WERI-Rb-1 (cell line): ENCODE results near the gene UBAC1.

Experiments
- DNase-seq: peaks from one replicate; pipeline ENCODE4 v3.0.0-alpha.2; 2020
- H3K27ac ChIP-seq: fragments of 250-450 bp; sonication (Bioruptor Pico); 2 replicates; pipeline ENCODE4 v1.5.1; 2020; ENCODE audit warnings: mild to moderate bottlenecking, moderate library complexity
- H3K27me3 ChIP-seq: fragments of 250-450 bp; sonication (Bioruptor Pico); 2 replicates; pipeline ENCODE4 v1.5.1; 2021; ENCODE audit warnings: mild to moderate bottlenecking, low read depth, moderate library complexity; ENCODE audit not compliant: insufficient read depth, severe bottlenecking
- H3K36me3 ChIP-seq: fragments of 250-450 bp; sonication (Bioruptor Pico); 2 replicates; pipeline ENCODE4 v1.5.1; 2020; ENCODE audit warnings: mild to moderate bottlenecking, moderate library complexity
- H3K4me3 ChIP-seq: 2 replicates; pipeline ENCODE4 v1.5.1; 2011; ENCODE audit warnings: low read depth, mild to moderate bottlenecking, control low read depth, low read length
- H3K9me3 ChIP-seq: fragments of 250-450 bp; sonication (Bioruptor Pico); 2 replicates; pipeline ENCODE4 v1.5.1; 2021; ENCODE audit warnings: mild to moderate bottlenecking, moderate library complexity; ENCODE audit not compliant: severe bottlenecking
- TF ChIP-seq, protein P1 (sequence below): IDR thresholded peaks from 2 replicates; pipeline ENCODE4 v1.5.1; 2011; ENCODE audit warnings: low read depth, mild to moderate bottlenecking, control low read depth, inconsistent platforms, low read length

The UBAC1 gene

DNA sequence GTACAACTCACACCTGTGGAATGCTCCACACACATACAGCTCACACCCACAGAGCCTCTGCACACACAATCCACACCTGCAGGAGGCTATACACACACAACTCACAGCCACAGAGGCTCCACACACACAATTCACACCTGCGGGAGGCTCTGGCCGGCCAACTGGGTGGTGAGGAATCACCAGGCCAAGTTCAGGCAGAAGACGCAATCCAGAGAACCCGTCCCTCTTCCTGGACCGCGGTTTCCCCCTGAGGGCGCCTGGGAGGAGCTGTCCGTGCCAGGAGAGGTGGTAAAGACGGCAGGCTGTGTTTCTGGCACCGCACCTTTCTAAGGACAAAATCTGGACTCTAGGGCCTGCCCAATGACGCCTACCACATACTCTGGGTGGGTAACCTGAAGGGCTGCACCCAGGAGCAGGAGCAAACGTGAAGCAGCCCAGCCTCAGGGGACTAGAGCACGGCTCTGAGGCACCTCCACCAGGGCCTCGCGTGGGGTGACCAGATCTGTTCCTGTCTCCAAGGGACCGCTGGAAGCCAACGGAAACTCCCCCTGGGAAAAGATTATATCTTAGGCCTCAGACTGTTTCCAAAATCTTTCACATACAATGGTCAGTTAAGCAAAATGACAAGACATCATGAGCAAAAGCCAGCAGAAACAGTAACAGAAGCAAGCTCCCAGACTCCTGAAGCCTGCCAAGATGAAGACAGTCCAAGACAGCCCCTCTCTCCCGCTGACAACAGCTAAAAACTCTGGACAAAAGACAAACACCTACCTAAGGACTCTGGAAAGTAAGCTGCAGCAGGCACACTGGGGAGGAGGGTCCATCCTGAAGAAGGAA is 70.8 kb downstream of the UBAC1 start:
- H3K27ac ChIP-seq = peak overlapping the region; percentile 34; the same call in 1 of the 2 replicates
- DNase-seq = no peak
- TF ChIP-seq, protein P1, sequence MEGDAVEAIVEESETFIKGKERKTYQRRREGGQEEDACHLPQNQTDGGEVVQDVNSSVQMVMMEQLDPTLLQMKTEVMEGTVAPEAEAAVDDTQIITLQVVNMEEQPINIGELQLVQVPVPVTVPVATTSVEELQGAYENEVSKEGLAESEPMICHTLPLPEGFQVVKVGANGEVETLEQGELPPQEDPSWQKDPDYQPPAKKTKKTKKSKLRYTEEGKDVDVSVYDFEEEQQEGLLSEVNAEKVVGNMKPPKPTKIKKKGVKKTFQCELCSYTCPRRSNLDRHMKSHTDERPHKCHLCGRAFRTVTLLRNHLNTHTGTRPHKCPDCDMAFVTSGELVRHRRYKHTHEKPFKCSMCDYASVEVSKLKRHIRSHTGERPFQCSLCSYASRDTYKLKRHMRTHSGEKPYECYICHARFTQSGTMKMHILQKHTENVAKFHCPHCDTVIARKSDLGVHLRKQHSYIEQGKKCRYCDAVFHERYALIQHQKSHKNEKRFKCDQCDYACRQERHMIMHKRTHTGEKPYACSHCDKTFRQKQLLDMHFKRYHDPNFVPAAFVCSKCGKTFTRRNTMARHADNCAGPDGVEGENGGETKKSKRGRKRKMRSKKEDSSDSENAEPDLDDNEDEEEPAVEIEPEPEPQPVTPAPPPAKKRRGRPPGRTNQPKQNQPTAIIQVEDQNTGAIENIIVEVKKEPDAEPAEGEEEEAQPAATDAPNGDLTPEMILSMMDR = no peak

DNA sequence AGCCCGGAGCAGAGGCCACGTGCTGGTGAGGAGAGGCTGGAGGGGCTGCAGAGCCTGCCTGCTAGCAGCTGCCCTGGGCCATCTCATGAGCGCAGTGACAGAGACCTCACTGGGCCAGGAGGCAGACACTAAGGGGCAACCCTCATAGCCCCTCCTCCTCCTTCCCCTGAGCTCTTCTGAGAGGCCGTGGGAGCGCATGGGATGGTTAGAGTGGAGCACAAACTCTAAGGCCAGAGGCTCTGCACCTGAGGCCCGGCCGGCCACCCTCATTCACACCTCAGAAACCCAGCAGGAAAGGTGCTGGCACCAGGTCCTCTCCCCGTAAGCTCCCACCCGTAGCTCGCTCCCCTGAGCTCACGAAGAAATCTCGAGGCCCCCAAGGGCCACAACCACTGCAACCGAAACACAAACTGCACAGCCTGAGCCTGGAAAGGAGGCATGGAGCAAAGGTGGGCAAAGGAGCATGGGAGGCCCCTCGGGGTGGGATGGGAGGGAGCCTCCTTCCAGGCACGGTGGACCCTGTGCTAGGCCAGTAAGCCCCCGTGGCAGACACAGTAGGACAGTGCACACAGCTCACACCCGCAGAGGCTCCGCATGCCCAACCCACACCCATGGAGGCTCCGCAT is 71.5 kb downstream of the UBAC1 start:
- TF ChIP-seq, protein P1 = no peak
- peak; percentile 35 for DNase-seq
- Histone ChIP-seq H3K9me3 (no peaks in the 10 kb centered on the region), H3K36me3 (peaks cover 18% of the 10 kb centered on the region), H3K27me3 (no peaks in the 10 kb centered on the region), H3K27ac (peak overlapping the region; percentile 69), H3K4me3 (no peak overlapping the region)

More for the DNA sequence above, 70.8 kb downstream of the UBAC1 start:
- peaks cover 20% of the 10 kb centered on the region for H3K36me3 ChIP-seq
- no peak overlapping the region for H3K4me3 ChIP-seq
- H3K27me3 ChIP-seq = no peaks in the 10 kb centered on the region
- no peaks in the 10 kb centered on the region for H3K9me3 ChIP-seq

GRCh38 chr9:135888766-135889394 is 72.3 kb downstream of the UBAC1 start:
- peaks cover 17% of the 10 kb centered on the region for H3K36me3 ChIP-seq
- TF ChIP-seq, protein P1 = no peak
- H3K27me3 ChIP-seq = no peaks in the 10 kb centered on the region
- H3K27ac ChIP-seq = peak overlapping the region; percentile 69
- H3K4me3 ChIP-seq = no peak overlapping the region
- no peaks in the 10 kb centered on the region for H3K9me3 ChIP-seq
- DNase-seq = no peak

- H3K4me3 ChIP-seq = peak overlapping the region; percentile 24
These were observed 72.9 kb downstream of the UBAC1 start for GRCh38 chr9:135888126-135888765.

GRCh38 chr9:135887585-135888050 is 73.6 kb downstream of the UBAC1 start:
- TF ChIP-seq, protein P1 = no peak
- Histone ChIP-seq H3K27ac (peak overlapping the region; percentile 69), H3K36me3 (peaks cover 20% of the 10 kb centered on the region), H3K9me3 (no peaks in the 10 kb centered on the region), H3K27me3 (no peaks in the 10 kb centered on the region), H3K4me3 (peak overlapping the region; percentile 24)
- peak; percentile 57 for DNase-seq

More at GRCh38 chr9:135888126-135888765, 72.9 kb downstream of the UBAC1 start:
- peaks cover 17% of the 10 kb centered on the region for H3K36me3 ChIP-seq
- TF ChIP-seq, protein P1 = no peak
- peak overlapping the region; percentile 69 for H3K27ac ChIP-seq
- DNase-seq = peak; percentile 59
- no peaks in the 10 kb centered on the region for H3K27me3 ChIP-seq
- no peaks in the 10 kb centered on the region for H3K9me3 ChIP-seq
